ENCODE data around the gene ERI2.
"Not testable (repeated sequence)": the region's sequence is repeated elsewhere in the genome, so short reads cannot be mapped to it uniquely, and the experiment has no call there.

The ERI2 gene

GRCh38 chr16:20833086-20833485, 26.8 kb upstream of the ERI2 start:
- Mint-ChIP-seq H3K27me3 (ENCODE audit: low read depth) (no peaks in the 10 kb centered on the region), H3K4me1 (ENCODE audit: low read depth) (no peaks in the 10 kb centered on the region), H3K36me3 (ENCODE audit: low read depth) (peaks cover 45% of the 10 kb centered on the region), H3K9me3 (peaks cover 18% of the 10 kb centered on the region), H3K27ac (no peak overlapping the region), H3K4me3 (no peak overlapping the region)

- no peaks in the 10 kb centered on the region for H3K4me1 Mint-ChIP-seq (ENCODE audit: low read depth)
Observed at GRCh38 chr16:20830372-20830771, 24.1 kb upstream of the ERI2 start.

GRCh38 chr16:20829536-20829935, 23.3 kb upstream of the ERI2 start:
- Mint-ChIP-seq H3K36me3 (ENCODE audit: low read depth) (peaks cover 26% of the 10 kb centered on the region), H3K4me1 (ENCODE audit: low read depth) (no peaks in the 10 kb centered on the region), H3K27me3 (ENCODE audit: low read depth) (no peaks in the 10 kb centered on the region), H3K4me3 (no peak overlapping the region), H3K27ac (no peak overlapping the region), H3K9me3 (peaks cover 2% of the 10 kb centered on the region)

More at GRCh38 chr16:20830372-20830771, 24.1 kb upstream of the ERI2 start:
- Mint-ChIP-seq H3K4me3 (no peak overlapping the region), H3K9me3 (peaks cover 8% of the 10 kb centered on the region), H3K36me3 (ENCODE audit: low read depth) (peaks cover 31% of the 10 kb centered on the region), H3K27ac (no peak overlapping the region), H3K27me3 (ENCODE audit: low read depth) (no peaks in the 10 kb centered on the region)

- Mint-ChIP-seq H3K4me1 (ENCODE audit: low read depth) (peaks cover 17% of the 10 kb centered on the region), H3K36me3 (ENCODE audit: low read depth) (peaks cover 34% of the 10 kb centered on the region), H3K27ac (no peak overlapping the region)
Observed at GRCh38 chr16:20826039-20826566, 19.8 kb upstream of the ERI2 start.

GRCh38 chr16:20822521-20823325, 16.5 kb upstream of the ERI2 start:
- H3K9me3 Mint-ChIP-seq, result no peaks in the 10 kb centered on the region
- peak overlapping the region; percentile 26 for H3K4me3 Mint-ChIP-seq
- H3K4me1 Mint-ChIP-seq (ENCODE audit: low read depth), result peaks cover 19% of the 10 kb centered on the region
- H3K27me3 Mint-ChIP-seq (ENCODE audit: low read depth), result no peaks in the 10 kb centered on the region
- peak overlapping the region; percentile 4 for H3K27ac Mint-ChIP-seq
- peaks cover 38% of the 10 kb centered on the region for H3K36me3 Mint-ChIP-seq (ENCODE audit: low read depth)

More at GRCh38 chr16:20826039-20826566, 19.8 kb upstream of the ERI2 start:
- Mint-ChIP-seq H3K4me3 (no peak overlapping the region), H3K27me3 (ENCODE audit: low read depth) (no peaks in the 10 kb centered on the region), H3K9me3 (no peaks in the 10 kb centered on the region)

GRCh38 chr16:20821682-20822081, 15.4 kb upstream of the ERI2 start:
- Mint-ChIP-seq H3K4me1 (ENCODE audit: low read depth) (peaks cover 19% of the 10 kb centered on the region), H3K36me3 (ENCODE audit: low read depth) (peaks cover 38% of the 10 kb centered on the region), H3K27me3 (ENCODE audit: low read depth) (no peaks in the 10 kb centered on the region), H3K4me3 (no peak overlapping the region), H3K9me3 (no peaks in the 10 kb centered on the region), H3K27ac (no peak overlapping the region)

GRCh38 chr16:20818929-20819585, 12.8 kb upstream of the ERI2 start:
- Mint-ChIP-seq H3K27ac (no peak overlapping the region), H3K9me3 (no peaks in the 10 kb centered on the region), H3K4me3 (no peak overlapping the region), H3K27me3 (ENCODE audit: low read depth) (no peaks in the 10 kb centered on the region), H3K36me3 (ENCODE audit: low read depth) (peaks cover 34% of the 10 kb centered on the region), H3K4me1 (ENCODE audit: low read depth) (peaks cover 23% of the 10 kb centered on the region)

- H3K4me1 Mint-ChIP-seq (ENCODE audit: low read depth), result peaks cover 14% of the 10 kb centered on the region
- peaks cover 21% of the 10 kb centered on the region for H3K36me3 Mint-ChIP-seq (ENCODE audit: low read depth)
- peak overlapping the region; percentile 8 for H3K27ac Mint-ChIP-seq
- no peaks in the 10 kb centered on the region for H3K9me3 Mint-ChIP-seq
- no peak overlapping the region for H3K4me3 Mint-ChIP-seq
- no peaks in the 10 kb centered on the region for H3K27me3 Mint-ChIP-seq (ENCODE audit: low read depth)
Observed at GRCh38 chr16:20814784-20815183, 8.5 kb upstream of the ERI2 start.

GRCh38 chr16:20812510-20812909, 6.2 kb upstream of the ERI2 start:
- H3K36me3 Mint-ChIP-seq (ENCODE audit: low read depth), result peaks cover 20% of the 10 kb centered on the region
- H3K27ac Mint-ChIP-seq, result no peak overlapping the region
- no peaks in the 10 kb centered on the region for H3K27me3 Mint-ChIP-seq (ENCODE audit: low read depth)

GRCh38 chr16:20811889-20812439, 5.7 kb upstream of the ERI2 start:
- H3K27me3 Mint-ChIP-seq (ENCODE audit: low read depth), result no peaks in the 10 kb centered on the region
- no peak overlapping the region for H3K27ac Mint-ChIP-seq
- H3K9me3 Mint-ChIP-seq, result no peaks in the 10 kb centered on the region
- H3K36me3 Mint-ChIP-seq (ENCODE audit: low read depth), result peaks cover 18% of the 10 kb centered on the region
- peaks cover 22% of the 10 kb centered on the region for H3K4me1 Mint-ChIP-seq (ENCODE audit: low read depth)
- no peak overlapping the region for H3K4me3 Mint-ChIP-seq

More at GRCh38 chr16:20812510-20812909, 6.2 kb upstream of the ERI2 start:
- Mint-ChIP-seq H3K4me3 (no peak overlapping the region), H3K9me3 (no peaks in the 10 kb centered on the region), H3K4me1 (ENCODE audit: low read depth) (peaks cover 22% of the 10 kb centered on the region)

- Mint-ChIP-seq H3K27ac (peak overlapping the region; percentile 75), H3K9me3 (no peaks in the 10 kb centered on the region)
Observed at GRCh38 chr16:20807862-20808261, 1.6 kb upstream of the ERI2 start.

GRCh38 chr16:20805684-20806167, 546 bp downstream of the ERI2 start:
- not testable (repeated sequence) for H3K36me3 Mint-ChIP-seq (ENCODE audit: low read depth); H3K9me3 Mint-ChIP-seq; H3K27me3 Mint-ChIP-seq (ENCODE audit: low read depth)
- Mint-ChIP-seq H3K4me1 (ENCODE audit: low read depth) (peaks cover 19% of the 10 kb centered on the region), H3K27ac (peak overlapping the region; percentile 97), H3K4me3 (peak overlapping the region; percentile 99)

More at GRCh38 chr16:20807862-20808261, 1.6 kb upstream of the ERI2 start:
- H3K27me3 Mint-ChIP-seq (ENCODE audit: low read depth), result no peaks in the 10 kb centered on the region
- peaks cover 23% of the 10 kb centered on the region for H3K4me1 Mint-ChIP-seq (ENCODE audit: low read depth)
- peaks cover 6% of the 10 kb centered on the region for H3K36me3 Mint-ChIP-seq (ENCODE audit: low read depth)
- H3K4me3 Mint-ChIP-seq, result peak overlapping the region; percentile 99

- peaks cover 22% of the 10 kb centered on the region for H3K4me1 Mint-ChIP-seq (ENCODE audit: low read depth)
Observed at GRCh38 chr16:20803561-20804214, 2.6 kb downstream of the ERI2 start.

GRCh38 chr16:20803192-20803560, 3.1 kb downstream of the ERI2 start:
- H3K27me3 Mint-ChIP-seq (ENCODE audit: low read depth), result no peaks in the 10 kb centered on the region
- no peak overlapping the region for H3K4me3 Mint-ChIP-seq
- H3K27ac Mint-ChIP-seq, result no peak overlapping the region
- no peaks in the 10 kb centered on the region for H3K9me3 Mint-ChIP-seq
- peaks cover 25% of the 10 kb centered on the region for H3K4me1 Mint-ChIP-seq (ENCODE audit: low read depth)
- H3K36me3 Mint-ChIP-seq (ENCODE audit: low read depth), result peaks cover 9% of the 10 kb centered on the region

More at GRCh38 chr16:20803561-20804214, 2.6 kb downstream of the ERI2 start:
- H3K9me3 Mint-ChIP-seq, result no peaks in the 10 kb centered on the region
- H3K36me3 Mint-ChIP-seq (ENCODE audit: low read depth), result peaks cover 6% of the 10 kb centered on the region
- no peaks in the 10 kb centered on the region for H3K27me3 Mint-ChIP-seq (ENCODE audit: low read depth)
- no peak overlapping the region for H3K4me3 Mint-ChIP-seq
- H3K27ac Mint-ChIP-seq, result no peak overlapping the region
